ENCODE measurements around the gene RNF220. TPM values are rescaled to one million over a fixed set of nuclear protein-coding genes. Genes with fewer than 3 reads are reported as not detected.

The RNF220 gene
- total and polyA plus RNA-seq, 2 donors (not counting 3 experiments of a cell fraction or from before 2014, with no cell fraction given) = 62.7 to 66.6 TPM

GRCh38 chr1:44672961-44673674, 268.1 kb downstream of the RNF220 start:
- TF ChIP-seq MYC (IDR thresholded peaks at IDR 0.05; ENCODE audit: low read depth, low read length) = no peak
- TF ChIP-seq EZH2 (IDR thresholded peaks at IDR 0.05; ENCODE audit: borderline replicate concordance, low read depth, low read length, severe bottlenecking) = no peak
- no peak for TF ChIP-seq GATA2 (IDR thresholded peaks at IDR 0.05; ENCODE audit: insufficient read depth, insufficient read length, low read depth, low read length)
- TF ChIP-seq JUN (IDR thresholded peaks at IDR 0.05; ENCODE audit: borderline replicate concordance, insufficient read depth, insufficient read length, low read depth) = no peak
- no peak for TF ChIP-seq POLR2A (IDR thresholded peaks at IDR 0.05; ENCODE audit: low read depth, low read length)
- no peak for TF ChIP-seq CTCF (IDR thresholded peaks at IDR 0.05; ENCODE audit: extremely low read depth in 1 of 2, insufficient read depth in 1 of 2, low read depth in 1 of 2, low read length in 2 of 2)
- no peak for TF ChIP-seq FOS (IDR thresholded peaks at IDR 0.05; ENCODE audit: borderline replicate concordance, insufficient read depth, low read length)
- no peak for TF ChIP-seq POLR2AphosphoS5 (IDR thresholded peaks at IDR 0.05; ENCODE audit: insufficient read depth, low read depth, low read length)
- TF ChIP-seq, protein P1, sequence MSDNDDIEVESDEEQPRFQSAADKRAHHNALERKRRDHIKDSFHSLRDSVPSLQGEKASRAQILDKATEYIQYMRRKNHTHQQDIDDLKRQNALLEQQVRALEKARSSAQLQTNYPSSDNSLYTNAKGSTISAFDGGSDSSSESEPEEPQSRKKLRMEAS (IDR thresholded peaks at IDR 0.05; ENCODE audit: insufficient read depth, insufficient read length) = no peak
- dilution Hi-C loops (cut with MboI; ENCODE audit: extremely low pct_ligation_motif_present, low sequenced_read_pairs) = no loop called here
- H3K9ac ChIP-seq (replicated peaks; ENCODE audit: extremely low read depth, insufficient read depth, low read length) = peak overlapping the region; percentile 59
- H4K20me1 ChIP-seq (replicated peaks; ENCODE audit: control insufficient read depth, extremely low read depth, insufficient read depth, low read length) = no peaks in the 10 kb centered on the region
- intact Hi-C loops (cut with micrococcal nuclease) = no loop called here
- no peaks in the 10 kb centered on the region for H3K27me3 ChIP-seq (ENCODE audit: control insufficient read depth in 2 of 2, insufficient read depth in 2 of 2, low read length in 2 of 2)
- peak overlapping the region in 2 of 3 experiments; percentile 65 to 69 for H3K4me3 ChIP-seq (replicated peaks in 1 of 3; ENCODE audit: insufficient read depth in 1 of 3, low read depth in 1 of 3, low read length in 3 of 3)
- no peaks in the 10 kb centered on the region for H3K36me3 ChIP-seq (ENCODE audit: control insufficient read depth in 2 of 2, extremely low read depth in 1 of 2, insufficient read depth in 2 of 2, low read length in 2 of 2)
- H3K4me1 ChIP-seq (ENCODE audit: control insufficient read depth, extremely low read depth, insufficient read depth, low read length) = peaks cover 41% of the 10 kb centered on the region
- DNase-seq (ENCODE audit: low read depth, low spot score) (no peak), FAIRE-seq (no peak)
- POLR2A ChIA-PET = interaction anchor here (1.5 kb wide), 1 partner anchor 9 kb away, joined by 5 read pairs; no protein-coding TSS in a partner anchor
- peak overlapping the region; percentile 79 for H2AFZ ChIP-seq (ENCODE audit: low read depth, low read length)
- no TSS peak for BruUV-seq (replicated peaks)
- no peaks in the 10 kb centered on the region for H3K9me1 ChIP-seq (replicated peaks; ENCODE audit: control insufficient read depth, extremely low read depth, insufficient read depth, low read length)
- peak overlapping the region; percentile 64 for H3K4me2 ChIP-seq (ENCODE audit: insufficient read depth, low read length)
- no peak overlapping the region for H3K27ac ChIP-seq (ENCODE audit: insufficient read depth, low read depth, low read length)
- H3K9me3 ChIP-seq (replicated peaks; ENCODE audit: control insufficient read depth, insufficient read depth, low read length) = no peaks in the 10 kb centered on the region
- CTCF ChIA-PET = interaction anchor here (1.1 to 3.2 kb wide), 3 partner anchors 18 to 21 kb away, joined by 3 to 27 read pairs (median 8); no protein-coding TSS in a partner anchor
- H3K79me2 ChIP-seq (ENCODE audit: control insufficient read depth, insufficient read depth, low read length) = no peaks in the 10 kb centered on the region
